ENCODE measurements around the gene RPTOR.

Gene RPTOR

DNA sequence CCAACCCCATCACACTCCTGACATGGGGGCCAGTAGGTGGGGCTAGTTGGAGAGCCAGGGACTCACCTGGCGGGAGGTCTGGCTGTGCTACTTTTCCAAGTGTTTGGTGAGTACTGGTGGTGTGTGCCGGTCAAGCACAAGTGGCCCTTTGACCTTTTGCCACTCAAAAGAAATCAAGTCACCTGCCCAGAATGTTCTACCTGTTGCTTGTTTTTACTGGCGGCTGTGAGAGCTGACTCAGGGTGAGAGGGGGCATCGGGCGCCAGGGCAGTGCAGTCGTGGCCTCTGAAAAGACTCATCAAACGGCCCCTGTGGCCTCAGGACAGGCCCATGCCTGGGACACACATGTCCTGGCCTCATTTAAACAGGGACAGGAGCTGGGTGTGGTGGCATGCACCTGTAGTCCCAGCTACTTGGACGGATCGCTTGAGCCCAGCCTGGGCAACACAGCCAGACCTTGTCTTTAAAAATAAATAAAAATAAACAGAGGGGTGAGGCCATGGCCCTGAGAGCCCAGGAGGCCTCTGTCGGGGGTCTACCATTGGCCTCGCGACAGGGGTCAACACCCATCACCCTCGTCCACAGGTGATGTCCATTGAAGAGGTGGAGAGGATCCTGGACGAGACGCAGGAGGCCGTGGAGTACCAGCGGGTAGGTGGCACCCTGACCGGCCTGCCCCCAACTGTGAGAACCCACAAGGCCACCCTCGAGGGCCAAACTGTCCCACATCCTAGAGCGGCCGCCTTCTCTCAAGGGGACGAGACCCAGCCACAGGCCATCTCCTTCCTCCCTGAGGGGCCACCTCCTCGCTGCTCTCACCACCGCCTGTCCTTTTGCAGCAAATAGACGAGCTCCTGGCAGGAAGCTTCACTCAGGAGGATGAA, 452.0 kb downstream of the RPTOR start:
- no peak for DNase-seq (ENCODE audit: low spot score)
- in situ Hi-C loops (cut with MboI; ENCODE audit: low sequenced_read_pairs, unreplicated experiment) = no loop called here
- TF ChIP-seq, protein P1, sequence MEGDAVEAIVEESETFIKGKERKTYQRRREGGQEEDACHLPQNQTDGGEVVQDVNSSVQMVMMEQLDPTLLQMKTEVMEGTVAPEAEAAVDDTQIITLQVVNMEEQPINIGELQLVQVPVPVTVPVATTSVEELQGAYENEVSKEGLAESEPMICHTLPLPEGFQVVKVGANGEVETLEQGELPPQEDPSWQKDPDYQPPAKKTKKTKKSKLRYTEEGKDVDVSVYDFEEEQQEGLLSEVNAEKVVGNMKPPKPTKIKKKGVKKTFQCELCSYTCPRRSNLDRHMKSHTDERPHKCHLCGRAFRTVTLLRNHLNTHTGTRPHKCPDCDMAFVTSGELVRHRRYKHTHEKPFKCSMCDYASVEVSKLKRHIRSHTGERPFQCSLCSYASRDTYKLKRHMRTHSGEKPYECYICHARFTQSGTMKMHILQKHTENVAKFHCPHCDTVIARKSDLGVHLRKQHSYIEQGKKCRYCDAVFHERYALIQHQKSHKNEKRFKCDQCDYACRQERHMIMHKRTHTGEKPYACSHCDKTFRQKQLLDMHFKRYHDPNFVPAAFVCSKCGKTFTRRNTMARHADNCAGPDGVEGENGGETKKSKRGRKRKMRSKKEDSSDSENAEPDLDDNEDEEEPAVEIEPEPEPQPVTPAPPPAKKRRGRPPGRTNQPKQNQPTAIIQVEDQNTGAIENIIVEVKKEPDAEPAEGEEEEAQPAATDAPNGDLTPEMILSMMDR (IDR thresholded peaks at IDR 0.05; ENCODE audit: borderline replicate concordance, control extremely low read depth, extremely low read depth, insufficient read depth, missing control alignments) = no peak

DNA sequence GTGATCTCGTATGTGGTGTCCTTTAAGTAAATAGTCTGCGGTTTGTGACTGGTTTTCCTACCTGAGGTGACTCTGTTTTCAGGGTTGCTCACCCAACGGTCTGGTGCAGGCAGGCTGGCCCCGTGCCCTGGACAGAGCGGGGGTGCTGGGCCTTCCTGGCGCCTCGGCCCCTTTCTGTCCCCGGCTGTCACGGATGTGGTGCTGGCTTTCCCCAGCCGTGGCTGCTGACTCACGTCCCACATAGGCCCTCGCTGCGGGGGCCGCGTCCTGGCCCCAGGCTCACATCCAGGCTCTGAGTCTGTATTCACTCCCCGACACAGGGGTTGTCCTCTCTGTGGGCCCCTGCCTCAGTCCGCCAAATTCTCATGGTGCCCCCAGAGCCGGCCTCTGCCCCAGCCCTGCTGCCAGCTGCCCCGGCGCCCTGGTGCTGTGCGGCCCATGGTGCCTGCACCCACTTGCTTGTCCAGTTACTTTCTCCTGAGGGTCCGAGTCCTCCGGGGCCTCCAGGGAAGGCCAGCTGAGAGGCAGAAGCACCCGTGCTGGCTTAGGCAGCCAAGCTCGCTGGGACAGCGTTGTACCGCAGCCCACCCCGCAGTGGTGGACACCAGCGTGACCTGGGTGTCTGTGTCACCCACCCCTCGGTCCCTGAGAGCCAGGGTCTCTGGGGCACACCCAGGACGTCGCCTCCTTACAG, 452.9 kb downstream of the RPTOR start:
- peak; percentile 25 for DNase-seq (ENCODE audit: low spot score)
- TF ChIP-seq, protein P1 (IDR thresholded peaks at IDR 0.05; ENCODE audit: borderline replicate concordance, control extremely low read depth, extremely low read depth, insufficient read depth, missing control alignments) = no peak
- in situ Hi-C loops (cut with MboI; ENCODE audit: low sequenced_read_pairs, unreplicated experiment) = no loop called here

DNA sequence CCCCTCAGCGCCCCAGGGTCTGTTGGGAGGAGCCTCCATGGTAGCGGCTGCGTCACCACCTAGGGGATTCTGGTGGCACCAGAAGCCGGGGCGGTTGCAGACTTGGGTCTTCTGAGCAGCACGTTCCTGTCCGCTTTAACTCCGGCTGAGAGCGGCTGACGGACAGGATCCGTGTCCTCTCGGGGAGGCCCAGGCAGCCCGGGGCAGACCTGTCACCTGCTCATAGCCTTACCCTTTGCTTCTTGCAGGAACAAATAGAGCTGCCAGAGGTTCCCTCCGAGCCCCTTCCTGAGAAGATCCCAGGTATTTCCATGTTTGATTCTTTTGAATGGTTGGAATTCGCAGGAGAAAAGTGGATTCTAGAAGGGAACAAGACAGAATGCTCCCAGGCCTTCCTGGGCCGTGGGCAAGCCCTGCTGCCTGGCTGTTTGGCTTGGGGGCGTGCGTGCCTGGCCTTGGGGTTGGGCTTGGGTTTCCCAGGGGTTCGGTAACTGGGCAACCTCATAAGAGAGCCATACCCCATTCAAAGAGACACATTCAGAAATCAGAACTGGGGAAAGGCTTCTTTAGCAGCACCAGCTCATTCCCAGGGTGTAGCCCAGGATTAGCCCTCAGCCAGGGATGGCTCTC, 453.6 kb downstream of the RPTOR start:
- TF ChIP-seq, protein P1 (IDR thresholded peaks at IDR 0.05; ENCODE audit: borderline replicate concordance, control extremely low read depth, extremely low read depth, insufficient read depth, missing control alignments) = no peak
- no peak for DNase-seq (ENCODE audit: low spot score)
- in situ Hi-C loops (cut with MboI; ENCODE audit: low sequenced_read_pairs, unreplicated experiment) = no loop called here

DNA sequence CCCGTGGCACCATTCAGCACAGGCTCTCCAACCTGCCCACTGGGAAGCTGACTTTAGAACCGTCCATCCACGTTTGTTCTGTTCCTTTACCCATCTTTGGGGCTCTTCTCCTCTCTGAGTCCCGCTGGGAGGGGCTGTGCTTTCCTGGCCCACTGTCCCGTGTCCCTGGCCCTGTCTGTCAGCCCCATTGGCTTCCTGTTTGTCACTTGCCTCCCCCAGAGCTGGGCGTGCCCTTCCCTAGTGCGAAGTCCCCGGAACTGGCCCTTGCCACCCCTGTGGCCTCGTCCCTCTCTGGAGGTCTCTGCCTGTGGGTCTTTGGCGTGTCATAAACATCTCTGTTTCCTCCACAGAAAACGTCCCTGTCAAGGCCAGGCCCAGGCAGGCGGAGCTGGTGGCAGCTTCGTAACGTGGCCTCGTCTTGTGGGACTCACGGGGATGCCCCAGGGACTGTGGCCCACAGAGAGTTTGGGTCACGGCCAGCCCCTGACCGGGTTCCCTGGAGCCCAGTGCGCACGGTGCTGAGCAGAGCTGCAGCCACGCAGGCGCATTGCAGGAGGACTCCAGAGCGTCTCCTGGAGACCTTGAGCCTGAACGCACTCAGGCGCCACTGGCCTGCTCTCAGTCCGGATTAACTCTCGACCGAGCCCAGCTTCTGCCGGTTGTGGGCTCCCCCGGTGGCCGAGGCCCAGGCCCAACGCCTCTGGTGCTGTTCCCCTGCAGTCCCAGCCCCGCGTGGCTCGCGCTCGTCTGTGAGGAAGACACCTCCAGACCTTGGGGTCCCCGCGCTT, 454.3 kb downstream of the RPTOR start:
- TF ChIP-seq, protein P1 (IDR thresholded peaks at IDR 0.05; ENCODE audit: borderline replicate concordance, control extremely low read depth, extremely low read depth, insufficient read depth, missing control alignments) = no peak
- peak; percentile 26 for DNase-seq (ENCODE audit: low spot score)
- in situ Hi-C loops (cut with MboI; ENCODE audit: low sequenced_read_pairs, unreplicated experiment) = no loop called here

DNA sequence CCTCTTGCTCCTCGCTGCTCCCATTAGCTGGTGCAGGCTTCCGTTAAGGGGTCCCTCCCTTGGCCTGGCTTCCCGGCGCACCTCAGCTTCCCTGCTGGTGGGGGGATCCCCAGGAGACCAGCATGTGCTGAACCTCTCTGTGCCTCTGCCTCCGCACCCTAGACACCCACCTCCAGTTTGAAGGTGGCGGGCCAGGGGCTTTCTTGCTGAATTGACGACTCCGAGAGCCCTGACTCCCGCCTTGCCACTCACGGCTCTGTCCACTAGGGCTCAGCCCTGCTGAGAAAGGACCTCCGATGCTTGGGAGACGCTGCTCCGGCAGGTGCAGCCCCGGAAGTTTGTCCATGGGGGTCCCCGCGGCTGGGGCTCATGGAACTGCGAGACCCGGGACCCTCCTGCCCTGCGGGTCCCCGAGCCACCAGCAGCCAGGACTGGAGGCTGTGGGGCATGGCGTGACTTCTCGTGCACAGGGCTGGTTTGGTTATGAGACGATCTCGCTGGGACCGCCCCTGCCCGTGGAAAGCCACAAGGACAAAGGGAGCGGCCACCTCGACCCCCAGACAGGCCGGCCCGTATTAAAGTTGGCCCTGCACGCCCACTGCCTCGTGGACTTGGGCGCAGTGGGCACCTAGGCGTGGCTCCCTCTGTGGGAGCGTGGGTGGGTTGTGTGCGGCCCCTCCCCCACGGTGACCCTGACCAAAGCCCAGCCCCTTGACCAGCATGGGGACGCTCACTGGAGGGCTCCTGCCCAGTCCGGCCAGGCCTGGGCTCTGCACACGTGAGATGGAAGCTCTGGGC, 455.1 kb downstream of the RPTOR start:
- TF ChIP-seq, protein P1 (IDR thresholded peaks at IDR 0.05; ENCODE audit: borderline replicate concordance, control extremely low read depth, extremely low read depth, insufficient read depth, missing control alignments) = no peak
- in situ Hi-C loops (cut with MboI; ENCODE audit: low sequenced_read_pairs, unreplicated experiment) = no loop called here
- peak; percentile 24 for DNase-seq (ENCODE audit: low spot score)

All from GM13976 (cell line).